Measurements from ENCODE around the gene WDR74.

DNA sequence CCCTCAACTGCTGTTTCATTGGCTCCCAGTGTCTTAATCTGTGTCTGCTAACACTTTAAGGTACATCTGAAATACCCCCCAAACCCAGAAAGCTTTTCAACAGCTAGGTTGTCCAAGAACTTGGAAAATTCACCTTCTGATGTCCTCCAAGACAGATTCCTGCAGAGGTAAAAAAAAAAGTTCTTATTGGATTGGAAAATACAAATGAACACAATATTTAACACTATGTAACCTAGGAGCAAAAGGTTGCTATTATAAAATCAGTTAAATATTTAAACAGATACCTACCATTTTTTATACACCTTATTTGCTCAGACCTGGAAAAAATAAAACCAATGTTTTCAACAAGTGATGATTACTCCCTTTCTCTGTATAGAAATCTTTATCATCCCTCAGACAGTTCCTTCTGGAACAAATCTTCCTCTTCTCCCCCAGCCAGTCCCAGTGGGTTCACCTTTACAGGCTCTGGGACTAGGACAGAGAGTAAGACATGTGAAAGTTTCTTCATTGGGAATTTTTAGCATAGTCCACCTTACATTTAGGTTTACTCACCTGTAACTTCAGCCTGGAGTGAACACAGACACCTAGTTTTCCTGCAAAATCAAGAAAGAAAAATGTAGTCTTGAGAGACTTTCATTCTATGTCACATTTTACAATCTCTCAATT is 13.3 kb upstream of the WDR74 start:
- TF ChIP-seq POLR2A (IDR thresholded peaks at IDR 0.05; ENCODE audit: low read length), result no peak
- no peak for TF ChIP-seq GATA1 (IDR thresholded peaks at IDR 0.05; ENCODE audit: low read depth, low read length)
